GM19372 (cell line): Measurements from ENCODE around the gene JMJD6.
"Not testable (repeated sequence)": the region's sequence is repeated elsewhere in the genome, so short reads cannot be mapped to it uniquely, and the experiment has no call there.

Experiments used
- ATAC-seq: cut with Tn5 transposase; IDR thresholded peaks from one replicate; pipeline ENCODE4 v1.9.1; 2021; ENCODE audit warnings: mild to moderate bottlenecking, low read depth, moderate library complexity; ENCODE audit not compliant: unreplicated experiment

JMJD6 gene

GRCh38 chr17:76737082-76737675 lies 10.8 kb upstream of the JMJD6 start, which contains the start of gene SRSF2:
Gene SRSF2 (minus strand): TSS chr17:76737331. CDS start chr17:76737160, 171 bp downstream.
- peak; percentile 61 for ATAC-seq

DNA sequence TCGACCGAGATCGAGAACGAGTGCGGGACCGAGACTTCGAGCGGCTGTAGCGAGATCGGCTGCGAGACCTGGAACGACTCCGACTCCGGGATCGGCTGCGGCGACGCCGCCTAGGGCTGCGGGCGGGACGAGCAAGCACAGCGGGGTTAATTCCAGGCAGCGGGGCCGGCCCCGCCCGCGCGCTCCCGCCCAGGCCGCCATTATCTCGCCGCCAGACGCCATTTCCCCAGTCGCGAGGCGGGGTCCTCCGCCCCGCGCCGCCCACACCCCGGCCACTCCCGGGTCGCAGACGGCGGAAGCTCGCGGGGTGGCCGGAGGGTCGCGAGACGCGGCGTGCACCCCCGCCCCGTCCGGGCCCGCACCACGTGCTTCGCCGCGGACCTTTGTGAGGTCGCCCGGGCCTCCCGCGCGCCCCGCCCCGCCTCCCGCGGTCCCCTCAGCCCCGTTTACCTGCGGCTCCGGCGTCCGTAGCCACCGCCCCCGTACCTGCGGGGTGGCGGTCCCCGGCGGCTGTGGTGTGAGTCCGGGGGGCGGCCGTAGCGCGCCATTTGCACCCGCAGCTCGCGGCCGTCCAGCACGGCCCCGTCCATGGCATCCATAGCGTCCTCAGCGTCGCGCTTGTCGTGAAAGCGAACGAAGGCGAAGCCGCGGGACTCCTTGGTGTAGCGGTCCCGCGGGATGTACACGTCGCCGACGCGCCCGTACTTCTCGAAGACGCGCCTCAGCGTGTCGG lies 10.1 kb upstream of the JMJD6 start:
- ATAC-seq, result peak; percentile 8

GRCh38 chr17:76735586-76736348 lies 9.4 kb upstream of the JMJD6 start:
- no peak for ATAC-seq

DNA sequence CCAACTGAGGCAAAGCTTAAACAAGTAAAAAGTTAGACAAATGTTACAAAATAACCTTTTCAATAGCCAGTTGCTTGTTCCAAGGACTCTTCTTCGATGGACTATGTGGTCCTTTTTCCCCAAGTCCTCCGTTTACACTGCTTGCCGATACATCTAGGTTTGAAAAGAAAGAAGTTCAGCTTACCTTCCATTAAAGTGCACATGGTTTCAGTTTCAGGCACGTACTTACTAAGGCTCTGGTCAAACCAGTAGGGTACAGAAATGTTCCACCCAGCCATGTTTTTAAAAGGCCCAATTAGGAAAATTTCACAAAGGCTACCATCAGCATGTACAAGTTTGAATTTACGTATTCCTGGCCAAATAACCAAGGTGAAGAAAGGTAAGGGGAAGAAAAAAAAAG lies 8.6 kb upstream of the JMJD6 start:
- ATAC-seq, result no peak

- no peak for ATAC-seq
These were observed 7.9 kb upstream of the JMJD6 start for GRCh38 chr17:76734080-76734840.

DNA sequence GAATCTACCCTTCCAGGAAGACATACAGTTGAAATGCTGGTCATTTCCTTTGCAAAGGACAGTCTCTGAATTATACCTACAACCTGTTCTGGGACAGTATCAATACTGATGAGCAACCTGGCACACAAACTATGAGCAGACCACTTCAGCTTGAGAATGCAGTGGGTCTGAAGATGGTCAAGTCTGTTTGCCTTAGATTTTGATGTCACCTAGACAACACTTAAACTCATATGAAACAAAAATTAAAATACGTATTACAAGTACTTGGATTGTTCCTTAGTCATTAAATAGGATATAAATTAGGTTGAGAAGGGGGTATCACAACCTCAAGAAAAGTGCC lies 7.2 kb upstream of the JMJD6 start:
- no peak for ATAC-seq

DNA sequence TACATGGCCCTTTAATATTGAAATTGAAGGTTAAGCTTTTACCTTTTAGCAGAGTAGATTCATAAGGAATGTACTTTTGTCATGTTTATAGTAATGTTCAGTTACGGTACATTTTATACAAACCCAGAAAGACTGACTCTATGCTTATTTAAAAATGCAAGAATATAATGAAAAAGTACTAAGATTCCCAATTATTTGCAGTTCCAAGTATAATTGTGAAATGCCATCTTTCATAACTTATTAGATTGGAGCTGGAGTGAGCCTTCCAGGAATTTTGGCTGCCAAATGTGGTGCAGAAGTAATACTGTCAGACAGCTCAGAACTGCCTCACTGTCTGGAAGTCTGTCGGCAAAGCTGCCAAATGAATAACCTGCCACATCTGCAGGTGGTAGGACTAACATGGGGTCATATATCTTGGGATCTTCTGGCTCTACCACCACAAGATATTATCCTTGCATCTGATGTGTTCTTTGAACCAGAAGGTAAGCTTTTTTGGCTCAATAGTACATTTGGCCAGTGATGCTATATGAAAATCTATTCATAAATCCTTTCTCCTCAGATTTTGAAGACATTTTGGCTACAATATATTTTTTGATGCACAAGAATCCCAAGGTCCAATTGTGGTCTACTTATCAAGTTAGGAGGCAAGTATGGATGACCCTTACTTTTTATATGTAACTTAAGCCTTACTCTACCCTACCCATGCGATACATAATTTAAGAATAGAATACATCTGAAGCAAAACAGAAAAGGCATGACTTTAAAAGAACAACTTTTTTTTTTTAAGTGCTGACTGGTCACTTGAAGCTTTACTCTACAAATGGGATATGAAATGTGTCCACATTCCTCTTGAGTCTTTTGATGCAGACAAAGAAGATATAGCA lies 6.6 kb upstream of the JMJD6 start:
- ATAC-seq, result no peak

- not testable (repeated sequence) for ATAC-seq
These were observed 5.7 kb upstream of the JMJD6 start for GRCh38 chr17:76731800-76732733.

DNA sequence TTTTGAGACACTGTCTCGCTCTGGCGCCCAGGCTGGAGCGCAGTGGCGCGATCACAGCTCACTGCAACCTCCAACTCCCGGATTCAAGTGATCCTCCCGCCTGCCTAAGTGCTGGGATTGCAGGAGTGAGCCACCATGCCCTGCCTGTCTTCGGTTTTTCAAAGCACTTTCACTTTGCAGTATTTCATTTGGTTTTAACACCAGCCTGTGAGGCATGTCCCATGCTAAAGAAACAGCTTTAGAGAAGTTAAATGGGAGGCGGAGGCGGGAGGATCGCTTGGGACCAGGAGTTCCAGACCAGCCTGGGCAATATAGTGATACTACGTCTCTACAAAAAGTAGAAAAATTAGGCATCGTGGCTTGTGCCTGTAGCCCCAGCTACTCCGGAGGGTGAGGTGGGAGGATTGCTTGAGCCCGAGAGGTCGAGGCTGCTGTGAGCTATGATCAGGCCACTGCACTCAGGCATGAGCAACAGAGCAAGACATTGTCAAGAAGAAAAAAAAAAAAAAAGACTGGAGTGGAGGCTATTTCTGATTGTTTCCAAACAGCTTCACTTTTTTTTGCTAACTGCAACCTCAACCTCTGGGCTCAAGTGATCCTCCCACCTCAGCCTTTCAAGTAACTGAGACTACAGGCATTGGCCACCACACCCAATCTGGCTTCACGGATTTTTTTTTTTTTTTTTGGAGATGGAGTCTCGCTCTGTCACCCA lies 1.5 kb upstream of the JMJD6 start:
- no peak for ATAC-seq

GRCh38 chr17:76726776-76727718 lies 641 bp upstream of the JMJD6 start, which contains the start of gene METTL23:
Gene METTL23 (plus strand): TSS chr17:76726839. CDS start chr17:76729711, 2,872 bp downstream.
- ATAC-seq, result peak; percentile 39

- peak; percentile 16 for ATAC-seq
These were observed 701 bp downstream of the JMJD6 start for GRCh38 chr17:76725580-76726230.

DNA sequence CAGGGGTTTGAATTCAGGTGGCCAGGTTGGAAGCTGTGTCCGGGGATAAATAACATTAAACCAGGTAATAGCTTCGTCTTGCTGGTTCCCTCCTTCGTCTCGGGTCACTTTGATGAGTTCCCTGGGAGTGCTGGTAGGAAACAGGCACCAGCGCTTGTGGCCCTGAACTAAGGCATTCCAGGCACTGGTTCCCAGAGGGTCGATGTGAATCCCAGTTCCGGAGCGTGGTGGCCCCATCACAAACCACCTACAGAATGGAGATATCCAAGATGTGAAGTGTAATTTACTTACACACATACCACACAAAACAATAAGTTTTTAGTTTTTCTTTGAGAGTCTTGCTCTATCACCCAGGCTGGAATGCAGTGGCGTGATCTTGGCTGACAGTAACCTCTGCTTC lies 2.6 kb downstream of the JMJD6 start:
- no peak for ATAC-seq

- ATAC-seq, result not testable (repeated sequence)
These were observed 3.4 kb downstream of the JMJD6 start for GRCh38 chr17:76722977-76723376.

DNA sequence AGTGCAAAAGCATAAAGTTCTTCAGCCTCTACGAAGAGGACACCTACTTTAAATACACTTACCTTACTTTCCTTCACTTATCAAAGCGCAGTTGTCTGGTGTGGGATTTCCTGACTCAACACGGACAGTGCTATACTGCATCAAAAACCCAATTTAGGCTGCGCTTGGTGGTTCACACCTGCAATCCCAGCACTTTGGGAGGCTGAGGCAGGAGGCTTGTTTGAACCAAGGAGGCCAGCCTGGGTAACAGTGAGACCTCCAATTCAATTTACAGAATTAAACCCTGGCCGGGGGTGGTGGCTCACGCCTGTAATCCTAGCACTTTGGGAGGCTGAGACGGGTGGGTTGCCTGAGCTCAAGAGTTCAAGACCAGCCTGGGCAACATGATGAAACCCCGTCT lies 4.1 kb downstream of the JMJD6 start:
- ATAC-seq, result no peak

- no peak for ATAC-seq
These were observed 4.9 kb downstream of the JMJD6 start for GRCh38 chr17:76721463-76721862.

DNA sequence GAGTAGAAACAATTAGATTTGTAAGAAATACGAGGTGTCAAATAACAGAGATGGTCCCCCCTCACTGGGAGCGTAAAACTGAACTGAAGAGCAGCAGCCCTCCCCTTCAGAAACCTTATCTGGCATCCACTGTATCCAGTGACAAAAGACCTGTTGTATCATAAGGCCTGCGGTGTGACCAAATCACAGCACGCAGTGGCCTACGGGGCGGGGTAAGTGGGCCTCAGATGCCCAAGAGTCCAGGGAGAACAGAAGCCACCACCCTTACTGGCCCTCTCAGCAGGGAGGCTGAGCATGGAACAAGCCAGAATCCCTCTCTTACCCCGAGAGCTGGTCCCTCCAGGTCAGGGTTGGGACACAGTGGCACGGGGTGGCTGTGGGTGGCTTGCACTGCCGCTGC lies 5.5 kb downstream of the JMJD6 start:
- ATAC-seq, result no peak

- ATAC-seq, result no peak
These were observed 6.2 kb downstream of the JMJD6 start for GRCh38 chr17:76720211-76720610.
